ACC112 (cell line): ENCODE data around the gene LUC7L2.
"Not testable (repeated sequence)": the region's sequence is repeated elsewhere in the genome, so short reads cannot be mapped to it uniquely, and the experiment has no call there.

Experiments
- H2AFZ ChIP-seq: fragments of 200-600 bp; sonication (generic); one replicate; pipeline ENCODE4 v1.6.0; 2017; ENCODE audit warnings: antibody characterized with exemption, low read length; ENCODE audit not compliant: unreplicated experiment
- H3K27ac ChIP-seq: fragments of 200-600 bp; sonication (generic); 2 replicates; pipeline ENCODE4 v1.5.1; 2014; ENCODE audit warnings: low read depth, mild to moderate bottlenecking, antibody characterized with exemption, low read length, moderate library complexity
- H3K27me3 ChIP-seq: fragments of 200-600 bp; sonication (generic); 2 replicates; pipeline ENCODE4 v1.6.1; 2014; ENCODE audit warnings: mild to moderate bottlenecking, antibody characterized with exemption, low read length, moderate library complexity, mixed read lengths; ENCODE audit not compliant: insufficient read depth
- H3K36me3 ChIP-seq: fragments of 200-600 bp; sonication (generic); 2 replicates; pipeline ENCODE4 v1.6.1; 2016; ENCODE audit warnings: mild to moderate bottlenecking, antibody characterized with exemption, low read length, moderate library complexity, mixed read lengths; ENCODE audit not compliant: insufficient read depth
- H3K4me1 ChIP-seq: fragments of 200-600 bp; sonication (generic); one replicate; pipeline ENCODE4 v1.6.1; 2016; ENCODE audit warnings: low read length, mixed read lengths; ENCODE audit not compliant: insufficient read depth, unreplicated experiment, control insufficient read depth
- H3K4me3 ChIP-seq: fragments of 200-600 bp; sonication (generic); 2 replicates; pipeline ENCODE4 v1.5.1; 2014; ENCODE audit warnings: mild to moderate bottlenecking, low read depth, low read length
- H3K79me2 ChIP-seq: fragments of 200-600 bp; sonication (generic); one replicate; pipeline ENCODE4 v1.6.0; 2016; ENCODE audit warnings: low read length; ENCODE audit not compliant: control insufficient read depth, unreplicated experiment, insufficient read depth

The LUC7L2 gene

GRCh38 chr7:139446051-139446890 lies 86.6 kb downstream of the LUC7L2 start:
- H2AFZ ChIP-seq, result no peak overlapping the region
- no peaks in the 10 kb centered on the region for H3K36me3 ChIP-seq
- H3K4me3 ChIP-seq, result no peak overlapping the region
- H3K4me1 ChIP-seq, result no peaks in the 10 kb centered on the region
- no peak overlapping the region for H3K27ac ChIP-seq
- no peaks in the 10 kb centered on the region for H3K79me2 ChIP-seq
- H3K27me3 ChIP-seq, result no peaks in the 10 kb centered on the region

- H2AFZ ChIP-seq, result no peak overlapping the region
- no peak overlapping the region for H3K27ac ChIP-seq
- H3K27me3 ChIP-seq, result no peaks in the 10 kb centered on the region
- no peak overlapping the region for H3K4me3 ChIP-seq
- no peaks in the 10 kb centered on the region for H3K36me3 ChIP-seq
- H3K4me1 ChIP-seq, result no peaks in the 10 kb centered on the region
- no peaks in the 10 kb centered on the region for H3K79me2 ChIP-seq
Observed at GRCh38 chr7:139450851-139451250, 91.2 kb downstream of the LUC7L2 start.

- Histone ChIP-seq H2AFZ (no peak overlapping the region), H3K4me1 (no peaks in the 10 kb centered on the region), H3K4me3 (no peak overlapping the region), H3K27ac (no peak overlapping the region), H3K36me3 (no peaks in the 10 kb centered on the region), H3K27me3 (no peaks in the 10 kb centered on the region), H3K79me2 (no peaks in the 10 kb centered on the region)
Observed at GRCh38 chr7:139451638-139452037, 91.9 kb downstream of the LUC7L2 start.

- Histone ChIP-seq H3K4me1 (peaks cover 11% of the 10 kb centered on the region), H2AFZ (no peak overlapping the region), H3K4me3 (no peak overlapping the region), H3K36me3 (no peaks in the 10 kb centered on the region), H3K27ac (no peak overlapping the region), H3K79me2 (no peaks in the 10 kb centered on the region), H3K27me3 (no peaks in the 10 kb centered on the region)
Observed at GRCh38 chr7:139452958-139453672, 93.4 kb downstream of the LUC7L2 start.

GRCh38 chr7:139453673-139454321 lies 94.1 kb downstream of the LUC7L2 start:
- Histone ChIP-seq H3K27me3 (no peaks in the 10 kb centered on the region), H3K27ac (no peak overlapping the region), H2AFZ (no peak overlapping the region), H3K4me1 (peaks cover 11% of the 10 kb centered on the region), H3K4me3 (no peak overlapping the region), H3K36me3 (no peaks in the 10 kb centered on the region), H3K79me2 (no peaks in the 10 kb centered on the region)

GRCh38 chr7:139455789-139456188 lies 96.1 kb downstream of the LUC7L2 start:
- peaks cover 11% of the 10 kb centered on the region for H3K4me1 ChIP-seq
- no peak overlapping the region for H2AFZ ChIP-seq
- H3K27me3 ChIP-seq, result no peaks in the 10 kb centered on the region
- H3K79me2 ChIP-seq, result no peaks in the 10 kb centered on the region
- no peak overlapping the region for H3K27ac ChIP-seq
- no peaks in the 10 kb centered on the region for H3K36me3 ChIP-seq
- H3K4me3 ChIP-seq, result no peak overlapping the region

GRCh38 chr7:139456511-139456910 lies 96.8 kb downstream of the LUC7L2 start:
- H3K79me2 ChIP-seq, result no peaks in the 10 kb centered on the region
- H3K4me3 ChIP-seq, result no peak overlapping the region
- no peak overlapping the region for H3K27ac ChIP-seq
- no peaks in the 10 kb centered on the region for H3K27me3 ChIP-seq
- peaks cover 11% of the 10 kb centered on the region for H3K4me1 ChIP-seq
- no peak overlapping the region for H2AFZ ChIP-seq
- no peaks in the 10 kb centered on the region for H3K36me3 ChIP-seq

- Histone ChIP-seq H3K79me2 (no peaks in the 10 kb centered on the region), H3K27me3 (no peaks in the 10 kb centered on the region), H2AFZ (no peak overlapping the region), H3K4me1 (peaks cover 11% of the 10 kb centered on the region), H3K27ac (no peak overlapping the region), H3K36me3 (no peaks in the 10 kb centered on the region), H3K4me3 (no peak overlapping the region)
Observed at GRCh38 chr7:139457153-139457946, 97.7 kb downstream of the LUC7L2 start.

GRCh38 chr7:139463421-139463820 lies 103.7 kb downstream of the LUC7L2 start:
- H3K4me1 ChIP-seq, H3K79me2 ChIP-seq, H3K36me3 ChIP-seq, H3K27ac ChIP-seq, H2AFZ ChIP-seq, H3K27me3 ChIP-seq, H3K4me3 ChIP-seq: not testable (repeated sequence)

GRCh38 chr7:139464511-139464910 lies 104.8 kb downstream of the LUC7L2 start:
- not testable (repeated sequence) for H3K27me3 ChIP-seq, H3K27ac ChIP-seq, H3K4me3 ChIP-seq, H2AFZ ChIP-seq, H3K36me3 ChIP-seq, H3K4me1 ChIP-seq, H3K79me2 ChIP-seq
